ENCODE measurements around the gene TNPO3. TPM values are rescaled to one million over a fixed set of nuclear protein-coding genes. Genes with fewer than 3 reads are reported as not detected.

Gene TNPO3
- total and polyA plus RNA-seq, 12 donors = 10.6 to 61.1 (median 41.8) TPM

GRCh38 chr7:129074994-129075393 lies 20.1 kb upstream of the TNPO3 start:
- Histone ChIP-seq H3K4me3 (no peak overlapping the region), H3K4me1 (replicated peaks in 1 of 2) (peaks cover 0 to 4% of the 10 kb centered on the region in 2 donors), H3K36me3 (replicated peaks in 1 of 2) (no peaks in the 10 kb centered on the region), H3K9me3 (replicated peaks in 1 of 3) (no peaks in the 10 kb centered on the region), H3K27ac (no peak overlapping the region), H3K27me3 (no peaks in the 10 kb centered on the region)
- no peak for TF ChIP-seq POLR2A (IDR thresholded peaks at IDR 0.05)
- no peak for TF ChIP-seq CTCF (IDR thresholded peaks at IDR 0.05)
- intact Hi-C loops (cut with DNase I) = no loop called here
- no peak for DNase-seq
- WGBS, 4 donors = 87 to 95% (median 94%) methylated on average over 2 of the region's 2 CpGs

- WGBS, 4 donors = 81 to 100% (median 95%) methylated on average over 1 of the region's 1 CpG
- H3K9me3 ChIP-seq (replicated peaks in 1 of 3) = no peaks in the 10 kb centered on the region
- TF ChIP-seq CTCF (IDR thresholded peaks at IDR 0.05) = no peak
- TF ChIP-seq POLR2A (IDR thresholded peaks at IDR 0.05) = no peak
- H3K4me1 ChIP-seq (replicated peaks in 1 of 2) = peaks cover 0 to 4% of the 10 kb centered on the region in 2 donors
- H3K36me3 ChIP-seq (replicated peaks in 1 of 2) = no peaks in the 10 kb centered on the region
- peak in 1 of 7 donors; percentile 24 for DNase-seq
- intact Hi-C loops (cut with DNase I) = no loop called here
- no peak overlapping the region for H3K27ac ChIP-seq
- no peak overlapping the region for H3K4me3 ChIP-seq
- no peaks in the 10 kb centered on the region for H3K27me3 ChIP-seq
These were observed 19.5 kb upstream of the TNPO3 start for GRCh38 chr7:129074361-129074871.

GRCh38 chr7:129073738-129074137 lies 18.8 kb upstream of the TNPO3 start:
- no peak overlapping the region for H3K27ac ChIP-seq
- H3K4me3 ChIP-seq = no peak overlapping the region
- no peaks in the 10 kb centered on the region for H3K27me3 ChIP-seq
- WGBS, 4 donors = 65 to 77% (median 70%) methylated on average over 4 of the region's 4 CpGs
- no peaks in the 10 kb centered on the region for H3K9me3 ChIP-seq (replicated peaks in 1 of 3)
- H3K36me3 ChIP-seq (replicated peaks in 1 of 2) = no peaks in the 10 kb centered on the region
- no peak for DNase-seq
- peaks cover 0 to 4% of the 10 kb centered on the region in 2 donors for H3K4me1 ChIP-seq (replicated peaks in 1 of 2)
- no peak for TF ChIP-seq POLR2A (IDR thresholded peaks at IDR 0.05)
- TF ChIP-seq CTCF (IDR thresholded peaks at IDR 0.05) = no peak
- intact Hi-C loops (cut with DNase I) = no loop called here

GRCh38 chr7:129073204-129073603 lies 18.3 kb upstream of the TNPO3 start:
- H3K36me3 ChIP-seq (replicated peaks in 1 of 2) = no peaks in the 10 kb centered on the region
- TF ChIP-seq POLR2A (IDR thresholded peaks at IDR 0.05) = no peak
- TF ChIP-seq CTCF (IDR thresholded peaks at IDR 0.05) = no peak
- H3K27ac ChIP-seq = no peak overlapping the region
- H3K9me3 ChIP-seq (replicated peaks in 1 of 3) = no peaks in the 10 kb centered on the region
- intact Hi-C loops (cut with DNase I) = no loop called here
- H3K27me3 ChIP-seq = no peaks in the 10 kb centered on the region
- peaks cover 0 to 4% of the 10 kb centered on the region in 2 donors for H3K4me1 ChIP-seq (replicated peaks in 1 of 2)
- WGBS, 4 donors = 90 to 97% (median 95%) methylated on average over 1 of the region's 1 CpG
- no peak overlapping the region for H3K4me3 ChIP-seq
- DNase-seq = peak in 2 of 7 donors; percentile 25 to 45

Data from adrenal gland (tissue), 12 donors.